Epithelial cell of prostate (primary cell): ENCODE data around the gene TYW1.
"Not testable (repeated sequence)": the region's sequence is repeated elsewhere in the genome, so short reads cannot be mapped to it uniquely, and the experiment has no call there.

Experiments
- DNase-seq: peaks from one replicate; pipeline ENCODE4 v3.0.0-alpha.2; 2011; ENCODE audit warnings: low read depth, low spot score
- H3K27ac ChIP-seq: fragments of 450-650 bp; 2 replicates; pipeline ENCODE4 v1.5.1; 2017; ENCODE audit warnings: mild to moderate bottlenecking

TYW1 gene

GRCh38 chr7:67042781-67043558 lies 46.3 kb downstream of the TYW1 start:
- DNase-seq, result peak; percentile 60
- peak overlapping the region; percentile 41 for H3K27ac ChIP-seq

GRCh38 chr7:67043559-67043930 lies 46.9 kb downstream of the TYW1 start:
- peak overlapping the region; percentile 41 for H3K27ac ChIP-seq
- not testable (repeated sequence) for DNase-seq

- DNase-seq, result no peak
- no peak overlapping the region for H3K27ac ChIP-seq
Measured at GRCh38 chr7:67045496-67045995, 48.9 kb downstream of the TYW1 start.

- not testable (repeated sequence) for H3K27ac ChIP-seq, DNase-seq
Measured at GRCh38 chr7:67046819-67047218, 50.2 kb downstream of the TYW1 start.

- DNase-seq, H3K27ac ChIP-seq: not testable (repeated sequence)
Measured at GRCh38 chr7:67049908-67050307, 53.3 kb downstream of the TYW1 start.

- not testable (repeated sequence) for H3K27ac ChIP-seq
Measured at GRCh38 chr7:67052161-67052560, 55.5 kb downstream of the TYW1 start.

GRCh38 chr7:67056683-67057082 lies 60.0 kb downstream of the TYW1 start:
- no peak for DNase-seq
- H3K27ac ChIP-seq, result no peak overlapping the region

More at GRCh38 chr7:67052161-67052560, 55.5 kb downstream of the TYW1 start:
- not testable (repeated sequence) for DNase-seq

GRCh38 chr7:67061321-67061720 lies 64.7 kb downstream of the TYW1 start:
- DNase-seq, H3K27ac ChIP-seq: not testable (repeated sequence)

GRCh38 chr7:67062802-67063201 lies 66.2 kb downstream of the TYW1 start:
- DNase-seq, H3K27ac ChIP-seq: not testable (repeated sequence)

GRCh38 chr7:67066950-67067622 lies 70.5 kb downstream of the TYW1 start:
- not testable (repeated sequence) for H3K27ac ChIP-seq, DNase-seq

GRCh38 chr7:67076120-67076519 lies 79.5 kb downstream of the TYW1 start:
- DNase-seq, H3K27ac ChIP-seq: not testable (repeated sequence)

GRCh38 chr7:67082880-67083279 lies 86.2 kb downstream of the TYW1 start:
- not testable (repeated sequence) for H3K27ac ChIP-seq, DNase-seq

GRCh38 chr7:67089261-67089660 lies 92.6 kb downstream of the TYW1 start:
- not testable (repeated sequence) for H3K27ac ChIP-seq, DNase-seq

- not testable (repeated sequence) for DNase-seq, H3K27ac ChIP-seq
Measured at GRCh38 chr7:67091053-67091452, 94.4 kb downstream of the TYW1 start.

GRCh38 chr7:67098031-67098430 lies 101.4 kb downstream of the TYW1 start:
- DNase-seq, H3K27ac ChIP-seq: not testable (repeated sequence)

- DNase-seq, H3K27ac ChIP-seq: not testable (repeated sequence)
Measured at GRCh38 chr7:67099406-67099805, 102.8 kb downstream of the TYW1 start.

GRCh38 chr7:67100038-67100437 lies 103.4 kb downstream of the TYW1 start:
- DNase-seq, H3K27ac ChIP-seq: not testable (repeated sequence)

GRCh38 chr7:67100956-67101361 lies 104.3 kb downstream of the TYW1 start:
- H3K27ac ChIP-seq, result no peak overlapping the region
- no peak for DNase-seq

- DNase-seq, result not testable (repeated sequence)
Measured at GRCh38 chr7:67104937-67105336, 108.3 kb downstream of the TYW1 start.

GRCh38 chr7:67105377-67105776 lies 108.7 kb downstream of the TYW1 start:
- no peak for DNase-seq
- H3K27ac ChIP-seq, result no peak overlapping the region

More at GRCh38 chr7:67104937-67105336, 108.3 kb downstream of the TYW1 start:
- not testable (repeated sequence) for H3K27ac ChIP-seq

- not testable (repeated sequence) for H3K27ac ChIP-seq, DNase-seq
Measured at GRCh38 chr7:67106255-67106654, 109.6 kb downstream of the TYW1 start.
